Tibial nerve (tissue), 4 donors: ENCODE measurements around the gene MPP4. TPM values are rescaled to one million over a fixed set of nuclear protein-coding genes. Genes with fewer than 3 reads are reported as not detected.

ENCODE experiments used
- DNase-seq, 2 donors: peaks; one replicate each; pipeline ENCODE4 v3.0.0-alpha.2; 2019; ENCODE audit warnings: low spot score in 2 of 2
- H3K27ac ChIP-seq, 4 donors: fragments of 200-600 bp; sonication (generic) in 3 of 4; one replicate each; pipeline ENCODE4 v1.5.1; 2017 to 2019; ENCODE audit warnings: mild to moderate bottlenecking in 1 of 4
- H3K27me3 ChIP-seq, 2 donors: fragments of 200-600 bp; sonication (generic) in 1 of 2; one replicate each; pipeline versions ENCODE4 v1.5.1 to v1.6.0; 2017 to 2019
- H3K36me3 ChIP-seq, 3 donors: fragments of 200-600 bp; sonication (generic); one replicate each; pipeline ENCODE4 v1.5.1; 2018 to 2019
- H3K4me1 ChIP-seq, 4 donors: fragments of 200-600 bp; sonication (generic) in 3 of 4; one replicate each; pipeline ENCODE4 v1.5.1; 2017 to 2019
- H3K4me3 ChIP-seq, 4 donors: fragments of 200-600 bp; sonication (generic) in 3 of 4; one replicate each; pipeline ENCODE4 v1.5.1; 2017 to 2019; ENCODE audit warnings: mild to moderate bottlenecking in 1 of 4, moderate library complexity in 1 of 4
- H3K9me3 ChIP-seq, 4 donors: fragments of 200-600 bp; sonication (generic) in 3 of 4; one replicate each; pipeline ENCODE4 v1.5.1; 2017 to 2019
- EP300 ChIP-seq, 2 donors: sonication (generic); formaldehyde crosslinking; IDR thresholded peaks; one replicate each; pipeline ENCODE4 v1.6.1; 2017; ENCODE audit warnings: antibody characterized with exemption in 2 of 2, mild to moderate bottlenecking in 1 of 2
- POLR2A ChIP-seq, 2 donors: fragments of 450-650 bp; IDR thresholded peaks; one replicate each; pipeline ENCODE4 v1.6.1; 2017; ENCODE audit warnings: antibody characterized with exemption in 2 of 2, mild to moderate bottlenecking in 2 of 2, moderate library complexity in 2 of 2
- WGBS, 2 donors: methylation state at CpG; one replicate each; pipeline ENCODE4 v1.1.5; 2018; 5-methylcytosine and 5-hydroxymethylcytosine counted together
- total RNA-seq, 4 donors: library from RNA; depleted of rRNA; stranded (reverse); fragments of >200 nt; gene quantifications; one replicate each; pipeline ENCODE4 v1.1.0, GENCODE V29; 2016
- TF ChIP-seq, protein P1 (sequence below), 5 experiments: fragments of 200-600 bp in 3 of 5; fragments of 450-650 bp in 2 of 5; sonication (generic) in 3 of 5; IDR thresholded peaks; one replicate each; pipeline ENCODE4 v1.5.1; 2016 to 2019; ENCODE audit warnings: antibody characterized with exemption in 5 of 5, mild to moderate bottlenecking in 3 of 5, moderate library complexity in 2 of 5

Gene MPP4
- total RNA-seq, 4 donors from 2014 or later, result 0.22 to 0.60 TPM; not detected in 2

DNA sequence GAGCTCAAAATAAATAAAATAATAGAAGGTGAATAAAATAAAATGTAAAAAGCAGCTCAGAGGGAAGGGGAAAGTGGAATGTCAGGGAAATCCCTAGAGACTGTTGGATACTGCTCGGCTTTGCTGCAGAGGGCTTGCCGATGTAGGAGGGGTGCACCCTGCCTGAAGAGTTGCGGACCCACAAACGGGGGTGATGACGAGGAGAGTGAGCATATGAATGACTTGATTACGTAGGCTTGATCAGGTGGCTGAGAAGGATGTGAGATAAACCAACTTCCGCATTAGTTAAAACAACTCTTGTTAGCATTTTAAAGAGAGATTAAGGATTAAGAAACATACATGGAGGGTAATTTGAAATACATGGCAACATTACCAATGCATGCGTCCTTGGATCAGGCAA, 34.1 kb downstream of the MPP4 start:
- no peak for DNase-seq

DNA sequence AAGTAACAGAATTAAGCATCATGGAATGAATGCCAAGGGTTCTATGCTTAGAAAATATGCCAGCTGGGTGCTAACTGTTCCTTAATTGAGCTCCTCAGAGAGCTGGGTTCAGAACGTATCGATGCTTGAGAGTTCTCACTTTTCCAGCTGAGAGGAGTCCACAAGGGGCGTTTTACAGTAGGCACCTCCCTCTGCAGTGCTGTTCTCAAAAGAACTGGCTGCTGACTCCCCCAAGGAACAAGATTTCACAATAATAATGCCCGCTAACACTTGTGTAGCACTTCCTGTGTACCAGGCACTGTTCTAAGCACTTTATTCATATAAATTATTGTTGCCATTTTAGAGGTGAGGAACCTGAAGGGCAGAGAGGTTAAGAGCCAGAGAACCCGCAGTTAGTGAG, 37.1 kb downstream of the MPP4 start:
- H3K27me3 ChIP-seq, result no peaks in the 10 kb centered on the region
- H3K9me3 ChIP-seq, result no peaks in the 10 kb centered on the region
- H3K4me1 ChIP-seq, result no peaks in the 10 kb centered on the region
- no peak for TF ChIP-seq POLR2A (IDR thresholded peaks at IDR 0.05)
- TF ChIP-seq, protein P1, sequence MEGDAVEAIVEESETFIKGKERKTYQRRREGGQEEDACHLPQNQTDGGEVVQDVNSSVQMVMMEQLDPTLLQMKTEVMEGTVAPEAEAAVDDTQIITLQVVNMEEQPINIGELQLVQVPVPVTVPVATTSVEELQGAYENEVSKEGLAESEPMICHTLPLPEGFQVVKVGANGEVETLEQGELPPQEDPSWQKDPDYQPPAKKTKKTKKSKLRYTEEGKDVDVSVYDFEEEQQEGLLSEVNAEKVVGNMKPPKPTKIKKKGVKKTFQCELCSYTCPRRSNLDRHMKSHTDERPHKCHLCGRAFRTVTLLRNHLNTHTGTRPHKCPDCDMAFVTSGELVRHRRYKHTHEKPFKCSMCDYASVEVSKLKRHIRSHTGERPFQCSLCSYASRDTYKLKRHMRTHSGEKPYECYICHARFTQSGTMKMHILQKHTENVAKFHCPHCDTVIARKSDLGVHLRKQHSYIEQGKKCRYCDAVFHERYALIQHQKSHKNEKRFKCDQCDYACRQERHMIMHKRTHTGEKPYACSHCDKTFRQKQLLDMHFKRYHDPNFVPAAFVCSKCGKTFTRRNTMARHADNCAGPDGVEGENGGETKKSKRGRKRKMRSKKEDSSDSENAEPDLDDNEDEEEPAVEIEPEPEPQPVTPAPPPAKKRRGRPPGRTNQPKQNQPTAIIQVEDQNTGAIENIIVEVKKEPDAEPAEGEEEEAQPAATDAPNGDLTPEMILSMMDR (IDR thresholded peaks at IDR 0.05), result no peak
- TF ChIP-seq EP300 (IDR thresholded peaks at IDR 0.05), result no peak
- 52 to 55% methylated on average over 5 of the region's 5 CpGs for WGBS, 2 donors
- no peak overlapping the region for H3K27ac ChIP-seq
- H3K36me3 ChIP-seq, result no peaks in the 10 kb centered on the region
- H3K4me3 ChIP-seq, result no peak overlapping the region
- DNase-seq, result no peak

More for the DNA sequence above, 34.1 kb downstream of the MPP4 start:
- H3K27me3 ChIP-seq, result no peaks in the 10 kb centered on the region
- H3K27ac ChIP-seq, result no peak overlapping the region
- 77 to 83% methylated on average over 8 of the region's 8 CpGs for WGBS, 2 donors
- TF ChIP-seq POLR2A (IDR thresholded peaks at IDR 0.05) (no peak), EP300 (IDR thresholded peaks at IDR 0.05) (no peak)
- TF ChIP-seq, protein P1 (IDR thresholded peaks at IDR 0.05), result no peak
- no peak overlapping the region for H3K4me3 ChIP-seq
- no peaks in the 10 kb centered on the region for H3K4me1 ChIP-seq
- no peaks in the 10 kb centered on the region for H3K9me3 ChIP-seq
- H3K36me3 ChIP-seq, result no peaks in the 10 kb centered on the region

DNA sequence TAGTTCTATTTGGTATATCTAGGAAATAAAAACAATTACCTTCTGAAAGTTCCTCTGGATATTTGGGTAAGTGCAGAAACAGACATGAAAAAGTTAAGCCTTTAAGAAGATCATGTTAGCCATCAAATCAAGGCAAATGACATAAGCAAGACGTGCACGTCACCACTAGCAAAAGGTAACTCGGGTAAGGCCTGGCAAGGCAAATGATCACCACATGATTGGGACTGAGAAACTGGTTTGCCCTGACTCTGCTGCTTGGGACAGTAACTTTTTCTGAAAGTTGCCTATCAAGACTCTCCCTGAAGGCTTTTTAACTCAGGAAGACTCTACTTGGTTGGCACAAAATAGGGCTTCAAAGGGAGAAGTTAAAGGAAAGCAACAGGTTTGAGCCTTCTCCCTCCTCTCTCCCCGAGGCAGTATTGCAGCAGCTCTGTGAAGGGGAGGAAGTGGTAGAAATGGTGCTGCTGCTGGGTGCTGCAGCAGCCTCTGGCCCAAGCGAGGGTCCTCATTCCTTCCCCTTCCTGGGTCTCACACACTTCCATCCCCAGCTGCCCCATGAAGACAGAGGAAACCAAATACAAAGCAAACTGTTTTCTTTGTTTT, 38.0 kb downstream of the MPP4 start:
- Histone ChIP-seq H3K36me3 (no peaks in the 10 kb centered on the region), H3K27ac (no peak overlapping the region), H3K4me3 (no peak overlapping the region), H3K27me3 (no peaks in the 10 kb centered on the region), H3K4me1 (peaks cover 0 to under 1% (median 0%) of the 10 kb centered on the region in 4 donors), H3K9me3 (no peaks in the 10 kb centered on the region)
- DNase-seq, result no peak
- TF ChIP-seq, protein P1 (IDR thresholded peaks at IDR 0.05), result no peak
- TF ChIP-seq POLR2A (IDR thresholded peaks at IDR 0.05), result no peak
- no peak for TF ChIP-seq EP300 (IDR thresholded peaks at IDR 0.05)
- 63 to 66% methylated on average over 5 of the region's 5 CpGs for WGBS, 2 donors

DNA sequence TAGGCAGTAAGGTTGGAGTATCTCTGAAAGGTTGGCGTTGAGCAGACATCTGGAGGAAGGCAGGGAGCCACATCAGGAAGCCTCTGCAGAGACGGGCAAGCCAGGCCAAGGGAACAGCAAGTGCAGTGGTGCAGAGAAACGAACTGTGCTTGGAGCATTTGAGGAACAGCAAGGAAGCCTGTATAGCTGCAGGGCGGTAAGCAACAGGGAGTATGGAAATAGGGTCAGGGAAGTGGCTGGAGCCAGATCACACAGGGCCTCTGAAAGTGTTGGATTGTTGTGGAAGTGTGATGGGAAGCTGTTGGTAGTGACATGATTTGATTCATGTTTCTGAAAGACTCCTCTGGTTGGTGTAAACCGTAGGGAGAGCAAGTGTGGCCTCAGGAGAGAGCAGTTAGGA, 41.7 kb downstream of the MPP4 start:
- no peaks in the 10 kb centered on the region for H3K27me3 ChIP-seq
- no peak overlapping the region for H3K4me3 ChIP-seq
- TF ChIP-seq EP300 (IDR thresholded peaks at IDR 0.05) (no peak), POLR2A (IDR thresholded peaks at IDR 0.05) (no peak)
- TF ChIP-seq, protein P1 (IDR thresholded peaks at IDR 0.05), result no peak
- H3K9me3 ChIP-seq, result no peaks in the 10 kb centered on the region
- H3K36me3 ChIP-seq, result no peaks in the 10 kb centered on the region
- WGBS, 2 donors, result 73 to 76% methylated on average over 5 of the region's 5 CpGs
- no peak for DNase-seq
- H3K27ac ChIP-seq, result no peak overlapping the region
- H3K4me1 ChIP-seq, result peaks cover 0 to 19% (median 0%) of the 10 kb centered on the region in 4 donors

DNA sequence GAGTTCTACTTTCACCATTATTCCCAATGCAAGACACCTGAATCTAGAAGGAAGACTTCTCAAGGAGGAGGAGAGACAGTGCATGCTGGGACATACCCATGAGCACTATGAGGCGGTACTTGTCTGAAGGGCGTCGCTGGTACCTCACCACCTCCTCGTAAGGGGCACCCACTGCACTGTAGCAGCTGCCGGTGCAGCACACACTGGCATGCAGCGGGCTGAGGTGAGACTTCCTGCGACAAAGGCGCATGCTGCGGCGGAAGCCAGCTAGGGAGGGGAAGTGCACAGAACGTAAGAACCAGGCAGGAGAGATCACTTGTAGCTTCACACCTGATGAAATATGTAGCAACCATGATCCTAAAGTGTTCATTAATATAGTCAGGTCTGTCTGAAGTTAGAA, 42.3 kb downstream of the MPP4 start:
- no peaks in the 10 kb centered on the region for H3K9me3 ChIP-seq
- no peak overlapping the region for H3K27ac ChIP-seq
- TF ChIP-seq EP300 (IDR thresholded peaks at IDR 0.05) (no peak), POLR2A (IDR thresholded peaks at IDR 0.05) (no peak)
- TF ChIP-seq, protein P1 (IDR thresholded peaks at IDR 0.05), result no peak
- 94 to 97% methylated on average over 11 of the region's 11 CpGs for WGBS, 2 donors
- no peak overlapping the region for H3K4me3 ChIP-seq
- peaks cover 0 to 19% (median 0%) of the 10 kb centered on the region in 4 donors for H3K4me1 ChIP-seq
- H3K36me3 ChIP-seq, result no peaks in the 10 kb centered on the region
- DNase-seq, result no peak
- H3K27me3 ChIP-seq, result no peaks in the 10 kb centered on the region
